GM21528 (cell line): ENCODE data around the gene TCP11L1.
A peak's percentile ranks its signal among the peaks of the same experiment; 100 is the strongest.
"Not testable (repeated sequence)": the region's sequence is repeated elsewhere in the genome, so short reads cannot be mapped to it uniquely, and the experiment has no call there.

Source experiments
- ATAC-seq: cut with Tn5 transposase; IDR thresholded peaks from one replicate; pipeline ENCODE4 v1.9.1; 2021; ENCODE audit warnings: mild to moderate bottlenecking, moderate library complexity; ENCODE audit not compliant: unreplicated experiment, low FRiP score

Gene TCP11L1

GRCh38 chr11:33028537-33028914 is 10.8 kb upstream of the TCP11L1 start:
- no peak for ATAC-seq

DNA sequence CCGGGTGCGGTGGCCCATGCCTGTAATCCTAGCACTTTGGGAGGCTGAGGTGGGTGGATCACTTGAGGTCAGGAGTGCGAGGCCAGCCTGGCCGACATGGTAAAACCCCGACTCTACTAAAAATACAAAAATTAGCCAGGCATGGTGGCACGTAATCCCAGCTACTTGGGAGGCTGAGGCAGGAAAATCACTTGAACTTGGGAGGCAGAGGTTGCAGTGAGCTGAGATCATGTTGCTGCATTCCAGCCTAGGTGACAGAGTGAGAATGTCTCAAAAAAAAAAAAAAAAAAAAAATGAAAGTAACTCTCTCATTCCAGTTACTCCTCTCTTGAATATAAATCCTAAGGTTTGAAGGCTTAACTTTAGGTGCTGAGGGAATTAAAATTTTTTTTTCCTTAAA is 10.2 kb upstream of the TCP11L1 start:
- not testable (repeated sequence) for ATAC-seq

GRCh38 chr11:33033493-33033892 is 5.9 kb upstream of the TCP11L1 start:
- no peak for ATAC-seq

DNA sequence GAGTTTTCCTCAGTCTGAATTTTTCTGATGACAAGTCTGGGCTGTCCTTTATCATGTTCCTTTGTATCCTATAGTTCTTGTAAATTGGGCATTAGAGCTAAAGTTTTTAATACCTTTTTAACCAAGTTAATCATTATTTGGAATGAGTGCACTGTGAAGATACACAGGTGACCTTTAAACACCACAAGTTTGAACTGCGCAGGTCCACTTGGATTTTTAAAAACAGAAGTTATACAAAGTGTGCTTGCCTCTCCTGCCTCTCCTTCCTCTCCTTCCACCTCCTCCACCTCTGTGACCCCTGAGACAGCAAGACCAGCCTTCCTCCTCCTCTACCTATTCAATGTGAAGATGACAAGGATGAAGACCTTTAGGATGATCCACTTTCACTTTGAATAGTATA is 4.4 kb upstream of the TCP11L1 start:
- no peak for ATAC-seq

- peak; percentile 23 for ATAC-seq
Observed at GRCh38 chr11:33040033-33040861, 875 bp downstream of the TCP11L1 start.

GRCh38 chr11:33040862-33041453 is 1.6 kb downstream of the TCP11L1 start:
- no peak for ATAC-seq

- ATAC-seq = no peak
Observed at GRCh38 chr11:33043221-33043830, 4.0 kb downstream of the TCP11L1 start.

GRCh38 chr11:33044285-33044756 is 4.9 kb downstream of the TCP11L1 start:
- ATAC-seq = no peak

- ATAC-seq = no peak
Observed at GRCh38 chr11:33045551-33046255, 6.3 kb downstream of the TCP11L1 start.

DNA sequence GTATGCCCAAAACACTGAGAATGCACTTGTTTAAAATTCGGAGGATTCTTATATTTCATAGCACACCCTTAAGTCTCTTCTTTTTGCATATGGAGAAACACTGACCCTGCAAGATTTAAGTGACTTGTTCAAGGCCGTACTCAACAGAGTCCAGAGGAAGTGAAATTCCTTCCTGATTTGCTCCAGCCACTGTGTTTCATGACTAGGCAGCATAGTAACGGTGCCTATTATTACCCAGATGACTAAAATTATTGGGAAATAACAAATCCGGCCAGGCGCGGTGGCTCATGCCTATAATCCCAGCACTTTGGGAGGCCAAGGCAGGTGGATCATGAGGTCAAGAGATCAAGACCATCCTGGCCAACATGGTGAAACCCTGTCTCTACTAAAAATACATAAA is 9.3 kb downstream of the TCP11L1 start:
- not testable (repeated sequence) for ATAC-seq

DNA sequence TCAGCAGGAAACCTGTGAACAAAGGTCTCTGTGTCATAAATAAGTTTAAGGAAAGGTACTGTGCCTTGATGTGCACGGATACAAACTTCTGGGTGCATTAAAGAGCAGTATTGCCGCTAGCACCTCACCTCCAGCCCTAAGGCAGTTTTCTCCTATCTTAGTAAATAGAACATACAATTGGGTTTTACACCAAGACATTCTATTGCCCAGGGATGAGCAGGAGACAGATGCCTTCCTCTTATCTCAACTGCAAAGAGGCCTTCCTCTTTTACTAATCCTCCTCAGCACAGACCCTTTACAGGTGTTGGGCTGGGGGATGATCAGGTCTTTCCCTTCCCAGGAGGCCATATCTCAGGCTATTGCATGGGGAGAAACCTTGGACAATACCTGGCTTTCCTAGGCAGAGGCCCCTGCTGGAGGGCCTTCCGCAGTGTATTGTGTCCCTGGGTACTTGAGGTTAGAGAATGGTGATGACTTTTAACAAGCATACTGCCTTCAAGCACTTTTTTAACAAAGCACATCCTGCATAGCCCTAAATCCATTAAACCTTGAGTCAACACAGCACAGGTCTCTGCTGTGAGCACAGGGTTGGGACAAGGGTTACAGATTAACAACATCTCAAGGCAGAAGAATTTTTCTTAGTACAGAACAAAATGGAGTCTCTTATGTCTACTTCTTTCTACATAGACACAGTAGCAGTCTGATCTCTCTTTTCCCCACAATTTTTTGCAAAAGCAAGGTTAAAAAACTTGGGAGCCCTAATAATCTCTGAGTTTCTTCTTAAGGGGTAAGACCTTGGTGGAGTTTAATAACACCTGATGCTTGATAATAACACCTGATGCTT is 10.4 kb downstream of the TCP11L1 start:
- not testable (repeated sequence) for ATAC-seq

DNA sequence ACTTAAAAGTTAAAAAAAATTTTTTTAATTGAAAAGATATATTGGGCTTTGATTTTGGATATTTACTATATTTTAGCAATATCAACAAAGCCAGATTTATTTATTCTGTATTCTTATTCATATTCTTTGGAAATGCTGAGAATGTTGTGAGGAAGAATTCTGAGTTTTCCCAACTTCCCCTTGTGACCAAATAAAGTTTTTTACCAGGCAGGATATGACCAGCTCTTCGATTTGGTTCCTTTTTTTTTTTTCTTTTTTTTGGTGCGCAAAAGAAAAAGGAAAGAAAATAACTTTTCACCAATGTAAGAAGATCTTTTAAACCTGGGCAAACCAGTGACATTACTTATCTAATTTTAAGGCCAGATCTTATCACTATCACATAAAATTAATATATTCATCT is 12.9 kb downstream of the TCP11L1 start:
- no peak for ATAC-seq

- no peak for ATAC-seq
Observed at GRCh38 chr11:33055375-33055774, 16.0 kb downstream of the TCP11L1 start.

DNA sequence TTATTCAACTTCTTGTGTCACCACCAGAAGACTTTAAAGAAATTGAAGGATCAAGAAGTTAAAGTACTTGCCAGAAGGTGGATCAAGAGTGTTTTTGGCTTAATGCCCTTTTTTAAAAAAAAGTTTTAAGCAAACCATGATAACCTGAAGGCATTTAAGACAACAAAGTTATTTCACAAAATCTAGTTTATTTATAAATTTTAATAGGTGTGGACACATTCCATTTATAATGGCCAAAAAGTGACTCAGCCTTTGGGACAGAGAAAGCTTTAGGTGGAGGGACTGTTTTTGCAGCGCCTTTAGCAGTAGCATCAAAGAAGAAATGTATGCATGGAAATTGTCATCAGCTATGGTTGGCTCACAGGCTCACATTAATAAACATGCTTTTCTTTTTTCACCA is 17.9 kb downstream of the TCP11L1 start:
- ATAC-seq = no peak

DNA sequence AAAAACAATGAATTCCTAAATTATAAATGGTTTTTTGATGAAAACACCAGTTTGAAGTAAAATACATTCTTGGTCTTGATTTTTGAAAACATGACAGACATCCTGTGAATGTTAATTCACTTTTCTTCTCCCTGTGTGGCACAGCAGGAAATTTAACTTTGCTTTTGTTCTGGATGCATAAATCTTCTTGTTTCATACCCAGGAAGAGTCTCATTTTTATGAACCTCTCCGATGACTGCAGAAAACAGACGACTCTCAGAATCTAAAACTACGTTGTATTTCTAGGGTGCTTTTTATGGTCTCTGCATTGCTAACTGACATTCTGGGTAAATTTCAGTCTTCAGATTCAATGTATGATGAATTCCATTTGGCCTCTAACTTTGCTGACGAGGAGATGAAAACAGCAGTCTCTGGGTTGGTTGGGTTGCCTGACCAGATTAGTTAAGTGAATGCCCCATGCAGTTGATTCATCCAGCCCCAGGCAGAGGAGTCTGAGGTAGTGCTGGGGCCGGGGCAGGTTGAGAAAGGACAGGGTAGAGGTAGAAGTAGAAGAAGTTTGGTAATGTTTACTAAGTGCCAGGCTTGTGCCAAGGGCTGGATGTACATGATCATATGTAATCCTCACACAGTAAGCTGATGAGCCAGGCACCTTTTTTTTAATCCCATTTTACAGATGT is 20.1 kb downstream of the TCP11L1 start:
- no peak for ATAC-seq

DNA sequence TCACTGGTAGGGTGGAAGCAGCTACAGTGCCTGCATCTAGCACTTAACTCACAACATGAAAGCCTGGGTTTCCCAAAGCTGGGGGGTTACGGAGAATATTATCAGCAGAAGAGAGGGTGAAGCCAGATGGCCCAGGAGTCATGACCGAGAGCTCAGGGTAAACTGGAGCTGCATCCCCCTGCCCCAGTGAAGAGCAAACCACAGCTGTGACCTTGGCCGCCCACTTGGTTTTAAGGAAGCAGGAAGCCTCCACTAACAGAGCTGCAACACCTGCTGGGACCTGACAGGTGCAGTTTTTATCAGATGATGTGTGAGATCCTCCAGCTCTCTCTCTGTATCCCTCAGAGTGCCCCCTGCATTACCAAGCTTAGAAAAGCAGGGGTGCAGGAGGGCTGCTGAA is 20.9 kb downstream of the TCP11L1 start:
- ATAC-seq = no peak

DNA sequence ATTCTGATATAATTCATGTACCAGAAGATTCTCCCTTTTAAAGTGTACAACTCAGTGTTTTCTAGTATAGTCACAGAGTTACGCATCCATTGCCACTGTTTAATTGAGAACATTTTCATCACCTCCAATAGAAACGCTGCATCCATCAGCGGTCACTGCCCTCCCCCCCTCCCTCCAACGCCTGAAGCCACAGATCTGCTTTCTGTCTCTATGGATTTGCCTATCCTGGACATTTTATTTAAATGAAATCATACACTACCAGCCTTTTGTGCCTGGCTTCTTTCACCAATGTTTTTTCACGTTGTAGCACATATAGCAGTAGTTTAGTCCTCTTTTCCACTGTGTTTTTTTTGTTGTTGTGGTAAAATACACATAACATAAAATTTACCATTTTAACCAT is 22.8 kb downstream of the TCP11L1 start:
- ATAC-seq = no peak

DNA sequence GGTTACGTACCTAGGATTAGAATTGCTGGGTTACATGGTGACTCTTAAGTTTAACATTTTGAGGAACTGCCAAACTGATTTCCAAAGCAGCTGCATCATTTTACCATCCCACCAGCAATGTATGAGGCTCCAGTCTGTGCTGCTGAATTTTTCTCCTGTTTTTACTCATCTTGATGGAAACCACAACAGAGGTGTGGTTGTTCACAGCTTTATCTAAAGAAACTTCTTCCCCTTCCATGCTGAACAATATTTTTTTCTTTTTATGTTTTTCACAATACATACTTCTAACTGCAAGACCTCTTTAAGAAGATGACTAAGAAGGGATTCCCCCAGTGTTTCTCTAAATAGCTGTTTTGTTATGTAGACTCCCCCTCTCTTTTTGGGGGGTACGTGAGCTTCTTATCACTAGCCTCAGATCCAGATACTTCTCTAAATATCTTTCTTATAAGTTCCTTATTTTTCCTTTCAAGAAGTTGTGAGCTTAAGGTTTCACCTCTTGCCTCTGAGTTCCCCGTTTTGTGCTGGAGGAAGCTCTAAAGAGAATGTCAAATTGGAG is 24.0 kb downstream of the TCP11L1 start:
- ATAC-seq = no peak
